KMS-11 (cell line): ENCODE results near the gene CCN2.

Experiments
- H2AFZ ChIP-seq: fragments of 200-600 bp; sonication (generic); 2 replicates; pipeline ENCODE4 v1.6.1; 2016; ENCODE audit warnings: antibody characterized with exemption, mixed run types, low read depth
- H3K27ac ChIP-seq: fragments of 200-600 bp; sonication (generic); 2 replicates; pipeline ENCODE4 v1.6.1; 2016; ENCODE audit warnings: mild to moderate bottlenecking, mixed run types
- H3K27me3 ChIP-seq: fragments of 200-600 bp; sonication (generic); 2 replicates; pipeline ENCODE4 v1.6.1; 2017; ENCODE audit warnings: mild to moderate bottlenecking, low read depth, mixed run types, moderate library complexity; ENCODE audit not compliant: insufficient read depth
- H3K36me3 ChIP-seq: fragments of 200-600 bp; sonication (generic); 2 replicates; pipeline ENCODE4 v1.6.1; 2017; ENCODE audit warnings: mild to moderate bottlenecking, mixed run types; ENCODE audit not compliant: insufficient read depth
- H3K4me1 ChIP-seq: fragments of 200-600 bp; sonication (generic); 2 replicates; pipeline ENCODE4 v1.6.1; 2016; ENCODE audit warnings: mild to moderate bottlenecking, low read depth, mixed run types; ENCODE audit not compliant: poor library complexity, severe bottlenecking
- H3K4me2 ChIP-seq: fragments of 200-600 bp; sonication (generic); 2 replicates; pipeline ENCODE4 v1.7.0; 2016; ENCODE audit warnings: mild to moderate bottlenecking, mixed run types
- H3K4me3 ChIP-seq: fragments of 200-600 bp; sonication (generic); IDR thresholded peaks from 2 replicates; pipeline ENCODE4 v1.6.1; 2017; ENCODE audit warnings: low read depth, low read length, mixed read lengths; ENCODE audit not compliant: insufficient read depth
- H3K79me2 ChIP-seq: fragments of 200-600 bp; sonication (generic); 2 replicates; pipeline ENCODE4 v1.6.1; 2016; ENCODE audit warnings: low read depth, mixed run types; ENCODE audit not compliant: insufficient read depth
- H3K9ac ChIP-seq: fragments of 200-600 bp; sonication (generic); 2 replicates; pipeline ENCODE4 v1.6.1; 2016; ENCODE audit warnings: mild to moderate bottlenecking, mixed run types
- H4K20me1 ChIP-seq: fragments of 200-600 bp; sonication (generic); 2 replicates; pipeline ENCODE4 v1.6.1; 2016; ENCODE audit warnings: mild to moderate bottlenecking, mixed run types; ENCODE audit not compliant: insufficient read depth
- TF ChIP-seq, protein P1 (sequence below): fragments of 200-600 bp; sonication (generic); conservative IDR thresholded peaks from 2 replicates; pipeline ENCODE4 v1.6.1; 2017; ENCODE audit warnings: low read depth, mild to moderate bottlenecking, antibody characterized with exemption, low read length, moderate library complexity, mixed read lengths

CCN2 gene

DNA sequence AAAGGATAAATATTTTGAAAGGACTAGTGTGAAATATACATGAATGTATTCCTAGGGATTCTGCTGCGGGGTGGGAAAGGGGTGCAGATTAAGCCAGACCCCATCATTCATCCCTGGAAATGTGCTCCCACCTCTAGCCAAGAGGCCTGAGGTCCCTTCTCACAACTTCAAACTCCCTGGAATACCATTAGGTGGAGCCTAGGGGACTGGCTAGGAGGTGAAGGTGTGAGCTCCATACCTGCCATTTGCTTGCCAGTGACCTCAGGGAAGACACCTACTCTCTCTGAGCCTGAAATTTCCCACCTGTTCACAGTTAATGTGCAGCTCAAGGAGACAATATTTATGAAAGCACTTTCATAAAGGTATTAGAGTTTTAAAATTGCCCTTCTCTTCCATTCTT, 4.7 kb upstream of the CCN2 start:
- Histone ChIP-seq H4K20me1 (no peaks in the 10 kb centered on the region), H3K27me3 (no peaks in the 10 kb centered on the region), H3K27ac (no peak overlapping the region), H2AFZ (no peak overlapping the region), H3K4me1 (no peaks in the 10 kb centered on the region), H3K4me2 (no peak overlapping the region), H3K36me3 (no peaks in the 10 kb centered on the region), H3K4me3 (no peak overlapping the region), H3K9ac (no peak overlapping the region), H3K79me2 (no peaks in the 10 kb centered on the region)
- TF ChIP-seq, protein P1, sequence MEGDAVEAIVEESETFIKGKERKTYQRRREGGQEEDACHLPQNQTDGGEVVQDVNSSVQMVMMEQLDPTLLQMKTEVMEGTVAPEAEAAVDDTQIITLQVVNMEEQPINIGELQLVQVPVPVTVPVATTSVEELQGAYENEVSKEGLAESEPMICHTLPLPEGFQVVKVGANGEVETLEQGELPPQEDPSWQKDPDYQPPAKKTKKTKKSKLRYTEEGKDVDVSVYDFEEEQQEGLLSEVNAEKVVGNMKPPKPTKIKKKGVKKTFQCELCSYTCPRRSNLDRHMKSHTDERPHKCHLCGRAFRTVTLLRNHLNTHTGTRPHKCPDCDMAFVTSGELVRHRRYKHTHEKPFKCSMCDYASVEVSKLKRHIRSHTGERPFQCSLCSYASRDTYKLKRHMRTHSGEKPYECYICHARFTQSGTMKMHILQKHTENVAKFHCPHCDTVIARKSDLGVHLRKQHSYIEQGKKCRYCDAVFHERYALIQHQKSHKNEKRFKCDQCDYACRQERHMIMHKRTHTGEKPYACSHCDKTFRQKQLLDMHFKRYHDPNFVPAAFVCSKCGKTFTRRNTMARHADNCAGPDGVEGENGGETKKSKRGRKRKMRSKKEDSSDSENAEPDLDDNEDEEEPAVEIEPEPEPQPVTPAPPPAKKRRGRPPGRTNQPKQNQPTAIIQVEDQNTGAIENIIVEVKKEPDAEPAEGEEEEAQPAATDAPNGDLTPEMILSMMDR, result no peak

DNA sequence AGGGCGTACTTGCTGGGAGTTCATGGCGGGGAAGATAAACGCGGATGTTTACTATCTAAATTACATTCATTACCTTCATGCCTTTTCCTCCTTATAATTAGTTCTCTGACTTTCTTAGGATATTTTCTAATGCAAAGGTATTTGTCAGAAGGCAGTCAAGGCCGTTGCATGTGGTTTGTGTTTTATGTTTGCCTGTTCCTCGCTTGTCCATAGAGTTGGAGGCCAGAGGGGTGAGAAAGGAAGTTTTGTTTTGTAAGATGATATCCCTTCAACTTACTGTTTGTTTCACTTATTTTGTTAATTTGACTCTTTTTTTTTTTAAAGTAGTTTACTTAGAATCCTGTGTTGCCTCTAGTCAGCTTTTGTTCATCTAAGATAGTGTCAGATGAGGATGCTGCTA, 4.0 kb upstream of the CCN2 start:
- no peak overlapping the region for H2AFZ ChIP-seq
- no peaks in the 10 kb centered on the region for H3K36me3 ChIP-seq
- no peak overlapping the region for H3K4me3 ChIP-seq
- H3K4me2 ChIP-seq, result no peak overlapping the region
- H3K27ac ChIP-seq, result no peak overlapping the region
- no peaks in the 10 kb centered on the region for H3K79me2 ChIP-seq
- H3K9ac ChIP-seq, result no peak overlapping the region
- TF ChIP-seq, protein P1, result no peak
- no peaks in the 10 kb centered on the region for H3K27me3 ChIP-seq
- no peaks in the 10 kb centered on the region for H4K20me1 ChIP-seq
- H3K4me1 ChIP-seq, result no peaks in the 10 kb centered on the region

- Histone ChIP-seq H3K36me3 (no peaks in the 10 kb centered on the region), H2AFZ (no peak overlapping the region), H3K9ac (no peak overlapping the region), H3K79me2 (no peaks in the 10 kb centered on the region), H3K4me1 (no peaks in the 10 kb centered on the region), H3K27ac (no peak overlapping the region), H4K20me1 (no peaks in the 10 kb centered on the region), H3K4me2 (no peak overlapping the region), H3K4me3 (no peak overlapping the region), H3K27me3 (no peaks in the 10 kb centered on the region)
- TF ChIP-seq, protein P1, result no peak
These were observed 3.6 kb upstream of the CCN2 start for GRCh38 chr6:131954775-131955107.

GRCh38 chr6:131954059-131954774, 3.0 kb upstream of the CCN2 start:
- Histone ChIP-seq H2AFZ (no peak overlapping the region), H3K4me1 (no peaks in the 10 kb centered on the region), H3K9ac (no peak overlapping the region), H3K27me3 (no peaks in the 10 kb centered on the region), H3K27ac (no peak overlapping the region), H4K20me1 (no peaks in the 10 kb centered on the region), H3K79me2 (no peaks in the 10 kb centered on the region), H3K4me2 (no peak overlapping the region), H3K36me3 (no peaks in the 10 kb centered on the region), H3K4me3 (no peak overlapping the region)
- TF ChIP-seq, protein P1, result no peak
